IMR-90 (cell line): ENCODE data around the gene WNT7B. TPM values are rescaled to one million over a fixed set of nuclear protein-coding genes. Genes with fewer than 3 reads are reported as not detected.

Experiments used
- ATAC-seq: fragments of 200-7000 bp; cut with Tn5 transposase; 2 replicates; pipeline ENCODE4 v1.9.1; 2020; ENCODE audit warnings: low read depth, mild to moderate bottlenecking, moderate library complexity
- BruUV-seq: library from RNA; stranded (reverse); fragments of 400-500 nt; replicated peaks from 2 replicates; lab custom pipeline; 2021; lab: Mats Ljungman, UMichigan
- CTCF ChIA-PET: fragments of 300-600 bp; formaldehyde crosslinking; extraction: SDS; loops from one replicate; lab custom pipeline; 2021; ENCODE audit warnings: antibody characterized with exemption; lab: Yijun Ruan, JAX
- POLR2A ChIA-PET: fragments of 300-600 bp; sonication (Branson Sonifier 250); formaldehyde crosslinking; loops from one replicate; lab custom pipeline; 2022; ENCODE audit warnings: antibody characterized with exemption; ENCODE audit not compliant: unreplicated experiment; lab: Charles Lee
- DNase-seq: peaks from one replicate; pipeline ENCODE4 v3.0.0; 2013
- H2AFZ ChIP-seq: replicated peaks from 2 replicates; pipeline ENCODE3; 2013; ENCODE audit warnings: low read length, mild to moderate bottlenecking; ENCODE audit not compliant: poor library complexity
- H2AK5ac ChIP-seq: 2 replicates; pipeline ENCODE4 v1.6.1; 2013; ENCODE audit warnings: low read depth, low read length, inconsistent platforms
- H2AK9ac ChIP-seq: replicated peaks from 2 replicates; pipeline ENCODE3; 2013; ENCODE audit warnings: mild to moderate bottlenecking, low read depth, low read length, moderate library complexity; ENCODE audit not compliant: poor library complexity
- H2BK120ac ChIP-seq: 2 replicates; pipeline ENCODE4 v1.6.1; 2013; ENCODE audit warnings: low read depth, low read length, inconsistent platforms
- H2BK15ac ChIP-seq: 3 replicates; pipeline ENCODE4 v1.6.1; 2013; ENCODE audit warnings: low read depth, low read length, inconsistent platforms
- H2BK20ac ChIP-seq: 2 replicates; pipeline ENCODE4 v1.6.1; 2013; ENCODE audit warnings: low read depth, mild to moderate bottlenecking, inconsistent platforms, low read length, moderate library complexity
- H2BK5ac ChIP-seq: 2 replicates; pipeline ENCODE4 v1.6.1; 2013; ENCODE audit warnings: mild to moderate bottlenecking, low read depth, low read length, inconsistent platforms; ENCODE audit not compliant: poor library complexity, severe bottlenecking
- H3K14ac ChIP-seq: replicated peaks from 2 replicates; pipeline ENCODE4 v1.6.1; 2013; ENCODE audit warnings: low read depth, low read length, inconsistent platforms
- H3K18ac ChIP-seq: 2 replicates; pipeline ENCODE4 v1.6.1; 2013; ENCODE audit warnings: low read depth, low read length, control low read depth
- H3K23ac ChIP-seq: 2 replicates; pipeline ENCODE4 v1.6.1; 2013; ENCODE audit warnings: low read depth, low read length, inconsistent platforms
- H3K27ac ChIP-seq: 2 replicates; pipeline ENCODE4 v1.5.1; 2013; ENCODE audit warnings: mild to moderate bottlenecking, control low read depth, low read length; ENCODE audit not compliant: insufficient read depth
- H3K27me3 ChIP-seq: 2 replicates; pipeline ENCODE4 v1.6.1; 2013; ENCODE audit warnings: low read length; ENCODE audit not compliant: control insufficient read depth, insufficient read depth
- H3K36me3 ChIP-seq: 2 replicates; pipeline ENCODE4 v1.6.1; 2013; ENCODE audit warnings: low read length, mixed read lengths; ENCODE audit not compliant: control insufficient read depth, insufficient read depth
- H3K4ac ChIP-seq: 2 replicates; pipeline ENCODE4 v1.6.1; 2013; ENCODE audit warnings: low read depth, low read length, inconsistent platforms
- H3K4me1 ChIP-seq: 2 replicates; pipeline ENCODE4 v1.6.1; 2013; ENCODE audit warnings: low read length, mixed read lengths; ENCODE audit not compliant: control insufficient read depth, insufficient read depth
- H3K4me2 ChIP-seq: 2 replicates; pipeline ENCODE4 v1.6.1; 2013; ENCODE audit warnings: low read depth, mild to moderate bottlenecking, control low read depth, low read length, moderate library complexity
- H3K4me3 ChIP-seq: 2 replicates; pipeline ENCODE4 v1.5.1; 2013; ENCODE audit warnings: low read depth, mild to moderate bottlenecking, control low read depth, low read length, moderate library complexity; ENCODE audit not compliant: insufficient read depth
- H3K56ac ChIP-seq: 2 replicates; pipeline ENCODE4 v1.6.1; 2013; ENCODE audit warnings: low read length, inconsistent platforms; ENCODE audit not compliant: insufficient read depth; ENCODE audit errors: extremely low read depth
- H3K79me1 ChIP-seq, 2 experiments: 2 replicates each; pipeline ENCODE4 v1.6.1; 2013; ENCODE audit warnings: low read length in 2 of 2, inconsistent platforms in 1 of 2, low read depth in 1 of 2
- H3K9ac ChIP-seq: 2 replicates; pipeline ENCODE4 v1.6.1; 2013; ENCODE audit warnings: low read depth, low read length, control low read depth
- H3K9me1 ChIP-seq: 2 replicates; pipeline ENCODE4 v1.6.1; 2013; ENCODE audit warnings: low read length, inconsistent platforms; ENCODE audit not compliant: insufficient read depth
- H3K9me3 ChIP-seq: 2 replicates; pipeline ENCODE4 v1.6.1; 2013; ENCODE audit warnings: low read length; ENCODE audit not compliant: control insufficient read depth, insufficient read depth
- H4K20me1 ChIP-seq: 2 replicates; pipeline ENCODE4 v1.6.1; 2013; ENCODE audit warnings: low read length, inconsistent platforms; ENCODE audit not compliant: insufficient read depth
- H4K5ac ChIP-seq: 2 replicates; pipeline ENCODE4 v1.6.1; 2013; ENCODE audit warnings: mild to moderate bottlenecking, low read depth, low read length, control low read depth
- H4K8ac ChIP-seq, 2 experiments: 2 replicates each; pipeline ENCODE4 v1.6.1; 2013; ENCODE audit warnings: low read depth in 2 of 2, low read length in 2 of 2, control low read depth in 1 of 2, inconsistent platforms in 1 of 2
- H4K91ac ChIP-seq: 2 replicates; pipeline ENCODE4 v1.6.1; 2013; ENCODE audit warnings: low read depth, low read length, inconsistent platforms; ENCODE audit not compliant: insufficient read depth
- CHD1 ChIP-seq: IDR thresholded peaks from 2 replicates; pipeline ENCODE4 v1.6.1; 2012; ENCODE audit warnings: low read depth, low read length, improper control_type of control experiment
- MAFK ChIP-seq: IDR thresholded peaks from 2 replicates; pipeline ENCODE4 v1.6.1; 2012; ENCODE audit warnings: low read depth, low read length, improper control_type of control experiment
- NFE2L2 ChIP-seq: fragments of 150-350 bp; IDR thresholded peaks from 2 replicates; pipeline ENCODE4 v1.6.1; 2016; ENCODE audit warnings: low read depth, mild to moderate bottlenecking, low read length
- POLR2A ChIP-seq: IDR thresholded peaks from 2 replicates; pipeline ENCODE4 v1.6.1; 2012; ENCODE audit warnings: mild to moderate bottlenecking, low read depth, low read length
- RCOR1 ChIP-seq: IDR thresholded peaks from 2 replicates; pipeline ENCODE4 v1.6.1; 2012; ENCODE audit warnings: mild to moderate bottlenecking, low read length, improper control_type of control experiment; ENCODE audit not compliant: insufficient replicate concordance
- WGBS, 2 experiments: methylation state at CpG; one replicate each; pipeline versions ENCODE4 v1.1.5 to v1.1.7; 2013; ENCODE audit warnings: missing lambda C conversion rate in 2 of 2; ENCODE audit not compliant: insufficient read length in 1 of 2; ENCODE audit errors: extremely low coverage in 2 of 2; 5-methylcytosine and 5-hydroxymethylcytosine counted together
- dilution Hi-C: fragments of 300-500 bp; cut with HindIII; formaldehyde crosslinking; loops from one replicate; pipeline ENCODE4 v1.14.3; 2018; ENCODE audit warnings: low sequenced_read_pairs; ENCODE audit not compliant: unreplicated experiment
- in situ Hi-C: fragments of 300-500 bp; cut with MboI; formaldehyde crosslinking; loops from 3 replicates; pipeline ENCODE4 v1.14.3; 2019; ENCODE audit warnings: low sequenced_read_pairs, inconsistent platforms, mixed read lengths
- intact Hi-C: fragments of 100-400 bp; cut with micrococcal nuclease; formaldehyde crosslinking; loops from 2 replicates; pipeline ENCODE4 v1.10.0; 2022
- polyA plus RNA-seq, 3 experiments: library from polyadenylated mRNA; depleted of rRNA; stranded (reverse); fragments of >200 nt; gene quantifications; 2 replicates each; pipeline ENCODE4 v1.2.3, GENCODE V29; 2012; ENCODE audit warnings: low replicate concordance in 1 of 3
- total RNA-seq: library from RNA; depleted of rRNA; stranded (reverse); fragments of >200 nt; gene quantifications from 2 replicates; pipeline ENCODE4 v1.2.3, GENCODE V29; 2012
- TF ChIP-seq, protein P1 (sequence below): fragments of 150-350 bp; IDR thresholded peaks from 2 replicates; pipeline ENCODE4 v1.6.1; 2016; ENCODE audit warnings: low read depth, mild to moderate bottlenecking, low read length, moderate library complexity, borderline replicate concordance

The WNT7B gene
- total and polyA plus RNA-seq, 2 of the 4 experiments (the other 2 are of a cell fraction), result under 0.01 to 0.15 TPM

DNA sequence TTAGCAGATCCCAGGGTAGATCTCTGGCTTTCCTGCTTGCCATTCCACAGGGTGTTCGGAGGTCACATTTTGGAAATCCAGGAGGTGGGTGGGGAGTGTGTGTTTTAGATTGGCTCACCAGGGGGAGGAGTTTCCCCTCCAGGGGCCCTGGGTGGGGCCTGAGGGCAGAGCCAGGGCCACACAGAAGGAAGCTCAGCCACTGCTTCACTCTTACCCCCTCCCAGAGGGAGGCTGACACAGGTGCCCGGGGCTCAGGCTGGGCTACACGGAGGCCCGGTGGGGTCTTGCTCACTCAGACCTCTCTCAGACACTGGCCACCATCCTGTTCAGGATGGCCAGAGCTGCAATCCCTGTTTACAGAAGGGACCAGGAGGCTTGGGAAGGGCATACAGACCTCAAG lies 2.5 kb downstream of the WNT7B start:
- H3K4me1 ChIP-seq, result peaks cover 15% of the 10 kb centered on the region
- H3K79me1 ChIP-seq, result no peaks in the 10 kb centered on the region
- H3K18ac ChIP-seq, result no peak overlapping the region
- dilution Hi-C loops (no loop called here), in situ Hi-C loops (no loop called here), intact Hi-C loops (no loop called here)
- no TSS peak for BruUV-seq
- H3K4me2 ChIP-seq, result no peak overlapping the region
- H2BK120ac ChIP-seq, result no peak overlapping the region
- H3K36me3 ChIP-seq, result no peaks in the 10 kb centered on the region
- CTCF ChIA-PET, result interaction anchor here (0.8 kb wide), 1 partner anchor 8 kb away, joined by 3 read pairs; no protein-coding TSS in a partner anchor
- H2BK20ac ChIP-seq, result no peak overlapping the region
- H2BK5ac ChIP-seq, result no peak overlapping the region
- no peak overlapping the region for H4K5ac ChIP-seq
- H4K8ac ChIP-seq, result no peak overlapping the region
- H3K4me3 ChIP-seq, result no peak overlapping the region
- H4K91ac ChIP-seq, result no peak overlapping the region
- peaks cover 4% of the 10 kb centered on the region for H3K9me1 ChIP-seq
- peaks cover 27% of the 10 kb centered on the region for H4K20me1 ChIP-seq
- DNase-seq (no peak), ATAC-seq (no peak)
- no peak overlapping the region for H2AFZ ChIP-seq
- H2AK5ac ChIP-seq, result no peak overlapping the region
- H3K14ac ChIP-seq, result no peak overlapping the region
- H3K9me3 ChIP-seq, result no peaks in the 10 kb centered on the region
- POLR2A ChIA-PET, result no interaction called here
- H3K9ac ChIP-seq, result no peak overlapping the region
- H3K23ac ChIP-seq, result no peak overlapping the region
- no peak overlapping the region for H3K27ac ChIP-seq
- H2BK15ac ChIP-seq, result no peak overlapping the region
- H3K56ac ChIP-seq, result no peak overlapping the region
- no CpG with 5 or more reads among the region's 4 CpGs for WGBS, 2 experiments
- no peak for TF ChIP-seq CHD1
- no peak for TF ChIP-seq MAFK
- TF ChIP-seq, protein P1, sequence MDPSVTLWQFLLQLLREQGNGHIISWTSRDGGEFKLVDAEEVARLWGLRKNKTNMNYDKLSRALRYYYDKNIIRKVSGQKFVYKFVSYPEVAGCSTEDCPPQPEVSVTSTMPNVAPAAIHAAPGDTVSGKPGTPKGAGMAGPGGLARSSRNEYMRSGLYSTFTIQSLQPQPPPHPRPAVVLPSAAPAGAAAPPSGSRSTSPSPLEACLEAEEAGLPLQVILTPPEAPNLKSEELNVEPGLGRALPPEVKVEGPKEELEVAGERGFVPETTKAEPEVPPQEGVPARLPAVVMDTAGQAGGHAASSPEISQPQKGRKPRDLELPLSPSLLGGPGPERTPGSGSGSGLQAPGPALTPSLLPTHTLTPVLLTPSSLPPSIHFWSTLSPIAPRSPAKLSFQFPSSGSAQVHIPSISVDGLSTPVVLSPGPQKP, result no peak
- TF ChIP-seq RCOR1, result no peak
- no peak for TF ChIP-seq POLR2A
- TF ChIP-seq NFE2L2, result no peak
- no peak overlapping the region for H2AK9ac ChIP-seq
- no peak overlapping the region for H3K4ac ChIP-seq
- H3K27me3 ChIP-seq, result peaks cover 73% of the 10 kb centered on the region
